Cardiac fibroblast (primary cell): Measurements from ENCODE around the gene PRDM12.
A peak's percentile ranks its signal among the peaks of the same experiment; 100 is the strongest.
"Not testable (repeated sequence)": the region's sequence is repeated elsewhere in the genome, so short reads cannot be mapped to it uniquely, and the experiment has no call there.

Experiments used
- DNase-seq, 2 donors: peaks; one replicate each; pipeline versions ENCODE4 v3.0.0 to v3.0.0-alpha.2; 2010; ENCODE audit warnings: low read depth in 2 of 2
- H3K4me3 ChIP-seq, 2 donors: replicated peaks in 1 of 2; 1 replicate in 1 of 2; 2 replicates in 1 of 2; pipeline ENCODE4 v1.5.1; 2011; ENCODE audit warnings: low read depth in 2 of 2, low read length in 2 of 2, mild to moderate bottlenecking in 2 of 2, moderate library complexity in 1 of 2
- CTCF ChIP-seq: IDR thresholded peaks from one replicate; pipeline ENCODE4 v1.5.1; 2011; ENCODE audit warnings: low read depth, mild to moderate bottlenecking, low read length, inconsistent platforms

The PRDM12 gene

GRCh38 chr9:130680836-130681768 is 16.7 kb downstream of the PRDM12 start:
- no peak for TF ChIP-seq CTCF
- peak; percentile 82 to 88 for DNase-seq
- peak overlapping the region; percentile 41 to 57 for H3K4me3 ChIP-seq

GRCh38 chr9:130681769-130682420 is 17.5 kb downstream of the PRDM12 start:
- peak overlapping the region; percentile 40 to 46 for H3K4me3 ChIP-seq
- DNase-seq = no peak
- TF ChIP-seq CTCF = no peak

- peak; percentile 77 to 81 for DNase-seq
- TF ChIP-seq CTCF = peak; percentile 83
Observed at GRCh38 chr9:130682421-130683121, 18.2 kb downstream of the PRDM12 start.

GRCh38 chr9:130685104-130685503 is 20.7 kb downstream of the PRDM12 start:
- DNase-seq = no peak
- TF ChIP-seq CTCF = no peak
- H3K4me3 ChIP-seq = no peak overlapping the region

More at GRCh38 chr9:130682421-130683121, 18.2 kb downstream of the PRDM12 start:
- H3K4me3 ChIP-seq = no peak overlapping the region

- not testable (repeated sequence) for DNase-seq
Observed at GRCh38 chr9:130685945-130686344, 21.6 kb downstream of the PRDM12 start.

GRCh38 chr9:130687615-130688014 is 23.2 kb downstream of the PRDM12 start:
- TF ChIP-seq CTCF = no peak
- no peak overlapping the region for H3K4me3 ChIP-seq
- DNase-seq = no peak

More at GRCh38 chr9:130685945-130686344, 21.6 kb downstream of the PRDM12 start:
- not testable (repeated sequence) for H3K4me3 ChIP-seq

- H3K4me3 ChIP-seq = no peak overlapping the region
- no peak for TF ChIP-seq CTCF
- no peak for DNase-seq
Observed at GRCh38 chr9:130688072-130688471, 23.7 kb downstream of the PRDM12 start.
